ENCODE data around the gene CD70.
A peak's percentile ranks its signal among the peaks of the same experiment; 100 is the strongest.
"Not testable (repeated sequence)": the region's sequence is repeated elsewhere in the genome, so short reads cannot be mapped to it uniquely, and the experiment has no call there.

Gene CD70, protein sequence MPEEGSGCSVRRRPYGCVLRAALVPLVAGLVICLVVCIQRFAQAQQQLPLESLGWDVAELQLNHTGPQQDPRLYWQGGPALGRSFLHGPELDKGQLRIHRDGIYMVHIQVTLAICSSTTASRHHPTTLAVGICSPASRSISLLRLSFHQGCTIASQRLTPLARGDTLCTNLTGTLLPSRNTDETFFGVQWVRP

DNA sequence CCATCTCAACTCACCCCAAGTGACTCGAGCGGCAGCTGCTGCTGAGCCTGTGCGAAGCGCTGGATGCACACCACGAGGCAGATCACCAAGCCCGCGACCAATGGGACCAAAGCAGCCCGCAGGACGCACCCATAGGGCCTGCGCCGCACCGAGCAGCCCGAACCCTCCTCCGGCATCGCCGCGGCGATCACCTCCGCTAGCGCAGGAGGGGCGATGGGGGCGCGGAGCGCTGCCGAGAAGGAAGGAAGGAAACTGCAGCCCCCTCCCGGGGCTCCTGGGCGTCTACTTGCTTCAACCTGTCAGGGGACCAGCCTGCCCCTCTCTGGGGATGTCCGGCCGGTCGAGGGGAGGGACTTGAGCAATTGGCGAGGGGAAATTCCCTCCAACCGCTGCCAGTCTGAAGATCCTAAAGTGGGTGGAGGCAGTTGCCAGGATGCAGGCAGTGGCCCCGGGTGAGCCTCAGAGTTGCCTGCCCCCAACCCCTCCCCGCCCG is at the start of gene CD70:
CD70 (minus strand) TSS at position 324 of the 493 bp plus-strand sequence; CDS start at position 176, 148 bp downstream.
- peak in 1 of 2 experiments; percentile 42 for DNase-seq (ENCODE audit: low read depth in 2 of 2)

DNA sequence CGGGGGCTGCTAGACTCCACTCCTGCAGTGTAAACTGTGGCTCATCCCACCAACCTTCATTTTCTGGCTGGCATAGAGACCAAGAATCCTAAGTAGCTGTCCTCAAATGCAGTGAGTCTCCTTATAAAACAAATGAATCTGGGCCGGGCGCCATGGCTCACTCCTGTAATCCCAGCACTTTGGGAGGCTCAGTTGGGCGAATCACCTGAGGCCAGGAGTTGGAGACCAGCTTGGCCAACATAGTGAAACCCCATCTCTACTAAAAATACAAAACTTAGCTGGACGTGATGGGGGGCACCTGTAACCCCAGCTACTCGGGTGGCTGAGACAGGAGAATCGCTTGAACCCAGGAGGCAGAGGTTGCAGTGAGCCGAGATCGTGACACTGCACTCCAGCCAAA is 49.4 kb upstream of the CD70 start:
- not testable (repeated sequence) for DNase-seq (ENCODE audit: low read depth in 2 of 2)

DNA sequence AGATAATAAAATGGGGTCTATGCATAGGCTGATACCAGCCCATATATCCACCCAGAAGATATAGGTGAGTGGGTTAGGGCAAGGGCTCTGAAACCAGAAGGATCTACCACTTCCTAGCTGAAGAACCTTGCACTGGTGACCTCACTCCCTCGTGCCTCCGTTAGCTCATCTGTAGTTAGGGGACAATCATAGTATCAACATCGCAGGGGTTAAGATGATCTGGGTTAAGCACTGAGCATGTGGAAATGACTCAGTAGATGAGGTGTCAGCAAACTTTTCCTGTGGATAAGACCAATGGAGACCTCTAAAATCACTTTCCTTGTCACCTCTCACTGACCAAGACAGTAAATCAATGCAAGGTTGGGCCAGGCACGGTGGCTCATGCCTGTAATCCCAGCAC is 48.5 kb upstream of the CD70 start:
- no peak for DNase-seq (ENCODE audit: low read depth in 2 of 2)

DNA sequence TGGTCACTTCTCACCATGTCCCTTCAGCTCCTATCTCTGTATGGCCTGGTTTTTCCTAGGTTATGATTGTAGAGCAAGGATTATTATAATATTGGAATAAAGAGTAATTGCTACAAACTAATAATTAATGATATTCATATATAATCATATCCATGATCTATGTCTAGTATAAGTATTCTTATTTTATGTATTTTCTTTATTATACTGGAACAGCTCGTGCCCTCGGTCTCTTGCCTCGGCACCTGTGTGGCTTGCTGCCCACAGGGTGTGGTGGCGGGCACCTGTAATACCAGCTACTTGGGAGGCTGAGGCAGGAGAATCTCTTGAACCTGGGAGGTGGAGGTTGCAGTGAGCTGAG is 42.5 kb upstream of the CD70 start:
- not testable (repeated sequence) for DNase-seq (ENCODE audit: low read depth in 2 of 2)

DNA sequence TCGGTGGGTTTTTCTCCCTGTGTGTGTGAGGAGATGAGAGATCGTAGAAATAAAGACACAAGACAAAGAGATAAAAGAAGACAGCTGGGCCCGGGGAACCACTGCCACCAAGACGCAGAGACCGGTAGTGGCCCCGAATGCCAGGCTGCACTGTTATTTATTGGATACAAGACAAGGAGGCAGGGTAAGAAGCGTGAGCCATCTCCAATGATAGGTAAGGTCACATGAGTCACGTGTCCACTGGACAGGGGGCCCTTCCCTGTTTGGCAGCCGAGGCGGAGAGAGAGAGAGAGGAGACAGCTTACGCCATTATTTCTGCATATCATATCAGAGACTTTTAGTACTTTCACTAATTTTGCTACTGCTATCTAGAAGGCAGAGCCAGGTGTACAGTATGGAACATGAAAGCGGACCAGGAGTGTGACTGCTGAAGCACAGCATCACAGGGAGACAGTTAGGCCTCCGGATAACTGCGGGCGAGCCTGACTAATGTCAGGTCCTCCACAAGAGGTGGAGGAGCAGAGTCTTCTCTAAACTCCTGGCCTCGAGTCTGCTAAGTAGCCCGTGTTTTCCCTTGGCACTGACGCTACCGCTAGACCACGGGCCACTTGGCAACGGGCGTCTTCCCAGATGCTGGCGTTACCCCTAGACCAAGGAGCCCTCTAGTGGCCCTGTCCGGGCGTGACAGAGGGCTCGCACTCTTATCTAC is 42.0 kb upstream of the CD70 start:
- peak in 1 of 2 experiments; percentile 54 for DNase-seq (ENCODE audit: low read depth in 2 of 2)

DNA sequence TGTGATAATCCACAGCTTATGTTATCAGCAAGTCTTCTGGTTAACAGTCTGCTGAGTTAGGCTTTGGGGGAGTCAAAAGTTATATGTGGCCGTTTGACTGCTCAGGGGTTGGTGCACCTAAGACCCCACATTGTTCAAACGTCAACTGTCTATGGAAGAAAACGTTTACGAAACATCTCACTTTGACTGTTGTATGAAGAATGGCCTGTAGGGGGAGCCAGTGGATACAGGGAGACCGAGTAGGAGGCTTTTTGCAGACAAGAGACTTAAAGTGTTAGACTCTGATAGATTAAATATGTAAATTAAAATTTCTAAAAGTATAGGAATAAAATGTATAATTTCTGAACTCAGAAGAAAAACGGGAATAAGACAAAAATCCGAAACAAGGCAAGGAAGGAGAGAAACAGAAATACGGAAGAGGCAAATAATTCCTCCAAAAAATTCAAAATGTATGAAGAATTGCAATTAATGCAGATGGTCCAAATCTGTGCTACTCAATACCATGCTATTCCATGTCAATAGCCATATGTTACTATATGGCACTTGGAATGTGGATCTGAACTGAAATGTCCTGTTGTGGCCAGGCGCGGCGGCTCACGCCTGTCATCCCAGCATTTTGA is 41.2 kb upstream of the CD70 start:
- DNase-seq (ENCODE audit: low read depth in 2 of 2) = peak; percentile 51 to 75

DNA sequence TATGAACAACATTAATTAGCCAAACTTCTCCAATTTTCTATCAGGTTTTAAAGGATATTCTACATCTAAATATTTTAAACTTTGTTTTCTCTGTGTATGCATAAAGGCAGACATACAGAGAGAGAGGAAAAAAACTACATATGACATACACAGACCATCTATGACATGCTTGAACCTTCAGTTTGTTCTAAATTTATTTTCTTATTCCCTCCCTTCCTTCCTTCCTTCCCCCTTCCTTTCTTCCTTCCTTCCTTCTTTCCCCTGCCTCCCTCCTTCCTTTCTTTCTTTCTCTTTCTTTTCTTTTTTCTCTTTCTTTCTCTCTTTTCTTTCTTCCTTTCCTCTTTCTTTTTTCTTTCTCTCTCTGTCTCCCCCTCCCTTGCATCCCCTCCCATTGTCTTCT is 35.8 kb upstream of the CD70 start:
- DNase-seq (ENCODE audit: low read depth in 2 of 2) = no peak

DNA sequence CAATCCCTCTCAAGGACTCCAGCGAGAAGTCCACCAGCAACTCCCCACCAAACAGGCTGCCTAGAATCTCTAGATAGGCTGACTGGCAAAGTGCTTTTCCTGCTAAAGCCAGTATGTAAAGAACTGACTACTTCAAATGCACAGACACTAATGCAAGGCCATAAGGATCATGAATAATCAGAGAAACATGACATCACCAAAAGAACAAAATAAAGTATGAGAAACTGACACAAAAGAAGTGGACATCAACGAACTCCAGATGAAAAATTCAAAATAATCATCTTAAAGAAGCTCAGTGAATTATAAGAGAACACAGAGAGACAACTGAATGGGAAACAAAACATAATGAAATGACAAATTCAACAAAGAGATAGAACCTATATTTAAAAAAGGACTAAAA is 26.4 kb upstream of the CD70 start:
- no peak for DNase-seq (ENCODE audit: low read depth in 2 of 2)

DNA sequence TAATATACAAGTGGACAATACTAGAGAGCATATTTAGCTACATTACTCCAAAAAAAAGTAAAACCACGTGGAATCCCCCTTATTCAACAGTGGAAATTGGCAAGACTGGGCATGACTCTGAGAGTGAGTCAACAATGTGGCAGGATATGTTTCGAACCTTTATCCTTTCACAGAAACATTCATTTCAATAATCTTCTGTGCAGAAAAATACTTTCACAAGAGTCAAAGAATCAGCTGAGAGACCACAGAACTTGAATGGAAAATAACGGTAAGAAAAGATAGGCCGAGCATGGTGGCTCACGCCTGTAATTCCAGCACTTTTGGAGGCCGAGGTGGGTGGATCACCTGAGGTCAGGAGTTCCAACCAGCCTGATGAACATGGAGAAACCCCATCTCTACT is 25.1 kb upstream of the CD70 start:
- no peak for DNase-seq (ENCODE audit: low read depth in 2 of 2)

DNA sequence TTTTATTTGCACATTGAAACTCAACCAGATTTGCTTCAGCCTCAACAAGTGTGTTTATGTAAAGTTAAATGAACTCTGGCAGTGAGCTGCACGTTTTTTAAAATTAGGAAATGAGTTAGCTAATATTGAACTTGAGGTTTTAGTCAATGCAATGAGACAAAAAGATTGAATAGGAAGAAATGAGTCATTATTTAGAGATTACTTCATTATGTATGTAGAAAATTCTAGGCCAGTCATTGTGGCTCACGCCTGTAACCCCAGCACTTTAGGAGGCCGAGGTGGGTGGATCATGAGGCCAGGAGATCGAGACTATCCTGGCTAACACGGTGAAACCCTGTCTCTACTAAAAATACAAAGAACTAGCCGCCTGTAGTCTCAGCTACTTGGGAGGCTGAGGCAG is 22.8 kb upstream of the CD70 start:
- no peak for DNase-seq (ENCODE audit: low read depth in 2 of 2)

DNA sequence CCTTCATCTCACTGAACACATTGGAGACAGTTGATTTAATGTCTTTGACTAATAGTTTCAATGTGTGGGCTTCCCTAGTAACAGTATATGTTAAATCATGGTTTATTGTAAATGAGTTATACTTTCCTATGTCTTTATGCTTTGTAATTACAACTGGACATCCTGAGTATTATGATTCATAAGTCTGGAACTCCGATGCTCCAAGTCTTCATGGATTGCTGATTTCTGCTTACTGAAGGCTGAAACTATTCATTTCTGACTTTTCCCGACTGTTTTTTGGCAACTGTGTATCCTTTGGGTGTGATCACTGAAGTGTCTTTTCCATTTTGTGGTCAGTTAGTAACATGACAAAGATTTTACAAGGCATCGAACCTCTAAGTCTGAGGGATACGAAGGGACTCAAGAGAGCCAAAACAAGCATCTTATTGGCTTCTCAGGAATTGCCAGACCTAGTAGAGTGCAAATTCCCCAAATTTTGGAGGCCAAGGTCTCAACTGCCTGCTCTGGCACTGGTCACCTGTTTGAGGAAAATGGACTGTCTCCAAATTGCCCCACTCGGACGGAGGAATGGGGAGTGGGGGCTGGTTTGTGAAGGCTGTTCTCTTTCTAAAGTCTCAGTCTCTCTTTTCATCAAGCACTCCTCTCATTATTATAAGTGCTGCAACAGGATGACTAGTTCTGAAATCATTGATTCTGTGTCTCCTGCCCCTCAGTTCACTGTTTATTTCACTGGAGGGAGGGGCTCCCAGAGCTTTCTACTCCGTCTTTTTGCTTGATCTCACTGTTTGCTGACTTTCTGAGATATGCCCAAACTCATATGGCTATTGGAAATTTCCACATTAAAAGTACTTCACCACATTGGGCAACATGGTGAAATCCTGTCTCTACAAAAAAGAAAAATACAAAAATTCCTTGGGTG is 20.2 kb upstream of the CD70 start:
- no peak for DNase-seq (ENCODE audit: low read depth in 2 of 2)

DNA sequence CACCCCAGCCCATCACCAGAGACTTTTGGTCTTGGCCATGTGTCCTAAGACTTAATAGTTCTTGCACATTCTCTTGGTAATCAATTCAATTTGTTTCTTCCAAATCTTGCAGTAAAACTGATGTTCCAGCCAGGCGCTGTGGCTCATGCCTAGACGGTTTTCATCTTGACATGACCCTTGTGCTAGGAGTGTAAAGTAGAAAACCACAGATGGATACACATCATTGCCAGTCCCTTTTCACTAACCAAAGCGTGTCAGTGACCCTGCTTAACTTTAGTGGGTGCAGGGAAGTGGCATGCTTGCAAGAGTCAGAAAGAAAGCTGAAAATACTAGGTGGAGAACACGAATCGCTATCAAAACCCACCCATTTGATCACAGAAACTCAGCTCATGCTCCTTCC is 18.0 kb upstream of the CD70 start:
- DNase-seq (ENCODE audit: low read depth in 2 of 2) = no peak

DNA sequence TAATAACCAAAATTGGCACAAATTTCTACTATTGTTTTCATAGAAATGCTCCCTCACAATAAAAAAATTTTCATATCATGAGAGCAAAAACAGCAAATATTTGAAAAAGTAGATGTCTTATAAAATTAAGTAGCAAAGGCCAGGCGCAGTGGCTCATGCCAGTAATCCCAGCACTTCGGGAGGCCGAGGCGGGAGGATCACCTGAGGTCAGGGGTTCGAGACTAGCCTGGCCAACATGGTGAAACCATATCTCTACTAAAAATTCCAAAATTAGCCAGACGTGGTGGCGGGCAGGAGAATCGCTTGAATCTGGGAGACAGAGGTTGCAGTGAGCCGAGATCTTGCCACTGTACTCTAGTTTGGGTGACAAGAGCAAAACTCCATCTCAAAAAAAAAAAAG is 17.2 kb upstream of the CD70 start:
- not testable (repeated sequence) for DNase-seq (ENCODE audit: low read depth in 2 of 2)

DNA sequence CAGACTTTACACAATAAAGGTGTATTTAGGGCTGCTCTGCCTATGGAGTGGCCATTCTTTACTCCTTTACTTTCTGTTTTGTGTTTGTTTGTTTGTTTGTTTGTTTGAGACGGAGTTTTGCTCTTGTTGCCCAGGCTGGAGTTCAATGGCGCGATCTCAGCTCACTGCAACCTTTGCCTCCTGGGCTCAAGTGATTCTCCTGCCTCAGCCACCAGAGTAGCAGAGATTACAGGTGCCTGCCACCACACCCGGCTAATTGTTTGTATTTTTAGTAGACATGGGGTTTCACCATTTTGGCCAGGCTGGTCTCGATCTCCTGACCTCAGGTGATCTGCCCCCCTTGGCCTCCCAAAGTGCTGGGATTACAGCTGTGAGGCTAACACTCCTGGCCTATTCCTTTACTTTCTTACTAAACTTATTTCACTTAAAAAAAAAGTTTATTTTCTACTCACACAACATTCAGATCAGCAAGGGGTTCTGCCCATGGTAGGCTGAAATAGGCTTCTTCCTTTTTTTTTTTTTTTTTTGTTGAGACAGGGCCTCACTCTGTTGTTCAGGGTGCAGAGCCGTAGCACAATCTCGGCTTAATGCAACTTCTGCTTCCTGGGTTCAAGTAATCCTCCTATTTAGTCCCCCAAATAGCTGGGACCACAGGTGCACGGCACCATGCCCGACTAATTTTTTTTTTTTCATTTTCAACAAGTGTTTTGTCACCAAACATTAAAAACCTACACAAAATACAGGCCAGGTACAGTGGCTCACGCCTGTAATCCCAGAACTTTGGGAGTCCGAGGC is 15.5 kb upstream of the CD70 start:
- not testable (repeated sequence) for DNase-seq (ENCODE audit: low read depth in 2 of 2)

DNA sequence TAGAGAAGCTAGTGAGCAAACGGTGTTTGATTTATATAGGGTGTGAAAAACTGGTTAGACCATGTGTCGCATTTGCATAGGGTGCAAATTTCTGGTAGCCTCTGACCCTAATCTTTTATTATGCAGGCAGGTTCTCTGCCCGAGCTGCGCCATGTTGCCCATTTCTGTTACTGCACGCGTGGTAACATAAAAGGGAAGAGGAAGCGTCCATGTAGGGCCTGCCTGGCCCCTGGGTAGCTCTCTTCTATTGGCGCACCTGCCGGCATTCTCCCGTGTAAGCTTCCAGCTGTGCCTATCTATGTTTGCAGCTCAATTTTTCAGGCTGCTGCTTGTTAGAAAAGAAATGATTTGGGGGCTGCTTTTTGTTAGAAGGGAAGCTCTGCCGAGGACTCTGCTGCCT is 14.0 kb upstream of the CD70 start:
- DNase-seq (ENCODE audit: low read depth in 2 of 2) = no peak

DNA sequence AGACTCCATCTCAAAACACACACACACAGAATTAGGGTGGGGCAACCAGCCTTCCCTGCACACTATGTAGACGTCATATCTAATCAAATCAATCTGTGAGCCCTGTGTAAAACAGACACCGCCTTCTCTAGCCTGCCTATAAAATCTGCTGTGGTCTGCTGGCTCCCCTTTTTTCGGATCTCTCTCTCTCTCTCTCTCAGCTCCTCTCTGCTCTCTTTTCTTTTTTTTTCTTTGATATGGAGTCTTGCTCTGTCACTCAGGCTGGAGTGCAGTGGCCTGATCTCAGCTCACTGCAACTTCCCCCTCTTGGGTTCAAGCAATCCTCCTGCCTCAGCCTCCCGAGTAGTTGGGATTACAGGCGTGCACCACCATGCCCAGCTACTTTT is 11.8 kb upstream of the CD70 start:
- no peak for DNase-seq (ENCODE audit: low read depth in 2 of 2)

DNA sequence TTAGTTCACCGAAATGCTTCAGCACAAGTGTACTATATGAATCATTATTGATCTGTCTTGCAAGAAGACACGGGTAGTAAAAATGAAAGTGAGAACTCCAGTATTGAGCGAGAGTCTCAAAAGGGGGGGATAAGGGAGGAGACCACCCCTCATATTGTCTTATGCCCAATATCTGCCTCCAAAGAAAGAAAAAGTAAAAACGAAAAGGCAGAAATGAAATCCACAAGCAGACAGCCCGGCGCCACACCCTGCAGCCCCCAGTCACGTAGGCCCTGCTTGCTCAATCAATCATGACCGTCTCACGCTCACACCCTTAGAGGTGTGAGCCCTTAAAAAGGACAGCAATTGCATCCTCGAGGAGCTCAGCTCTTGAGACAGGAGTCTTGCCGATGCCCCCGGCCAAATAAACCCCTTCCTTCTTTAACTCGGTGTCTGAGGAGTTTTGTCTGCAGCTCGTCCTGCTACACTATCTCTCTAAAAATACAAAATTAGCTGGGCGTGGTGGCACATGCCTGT is 10.6 kb upstream of the CD70 start:
- DNase-seq (ENCODE audit: low read depth in 2 of 2) = not testable (repeated sequence)

DNA sequence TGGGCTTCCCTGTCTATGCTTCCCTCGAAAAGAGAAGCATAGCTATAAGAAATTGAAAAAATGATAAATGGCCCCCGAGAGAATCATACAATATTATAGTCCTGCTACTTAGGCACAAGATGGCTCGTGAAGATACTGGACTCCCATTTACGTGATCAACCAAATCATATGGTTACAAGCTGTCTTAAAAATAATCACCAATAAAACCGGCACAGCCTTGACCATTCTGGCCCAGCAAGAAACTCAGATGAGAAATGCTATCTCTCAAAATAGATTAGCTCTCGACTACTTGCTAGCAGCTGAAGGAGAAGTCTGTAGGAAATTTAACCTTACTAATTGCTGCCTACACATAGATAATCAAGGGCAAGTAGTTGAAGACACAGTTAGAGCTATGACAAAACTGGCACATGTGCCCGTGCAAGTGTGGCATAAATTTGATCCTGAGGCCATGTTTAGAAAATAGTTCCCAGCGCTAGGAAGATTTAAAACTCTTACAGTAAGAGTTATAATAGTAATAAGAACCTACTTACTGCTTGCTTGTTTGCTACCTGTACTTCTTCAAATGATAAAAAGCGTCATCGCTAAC is 10.1 kb upstream of the CD70 start:
- DNase-seq (ENCODE audit: low read depth in 2 of 2) = not testable (repeated sequence)

DNA sequence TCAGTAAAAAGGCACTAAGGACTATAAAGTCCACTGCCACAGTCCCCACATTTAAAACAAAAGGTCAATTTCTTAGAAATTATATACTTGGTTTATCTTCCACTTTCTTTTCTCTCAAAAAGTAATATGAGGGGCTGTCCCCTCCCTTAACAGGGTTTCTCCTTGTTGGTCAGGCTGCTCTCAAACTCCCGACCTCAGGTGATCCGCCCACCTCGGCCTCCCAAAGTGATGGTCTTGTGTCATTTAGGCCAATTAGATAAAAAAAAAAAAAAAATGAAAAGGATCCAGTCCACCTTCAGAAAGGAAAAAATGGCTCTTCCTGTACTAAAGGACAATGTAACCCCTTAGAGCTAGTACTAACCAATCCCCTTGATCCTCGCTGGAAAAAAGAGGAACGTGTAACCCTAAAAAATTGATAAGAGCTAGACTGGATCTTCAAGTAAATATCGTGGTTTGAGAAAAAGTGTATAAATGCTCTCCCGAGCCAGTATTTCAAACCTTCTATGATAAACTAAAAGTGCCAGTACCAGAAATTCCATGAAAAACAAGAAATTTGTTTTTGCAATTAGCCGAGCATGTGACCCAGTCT is 9.0 kb upstream of the CD70 start:
- no peak for DNase-seq (ENCODE audit: low read depth in 2 of 2)

DNA sequence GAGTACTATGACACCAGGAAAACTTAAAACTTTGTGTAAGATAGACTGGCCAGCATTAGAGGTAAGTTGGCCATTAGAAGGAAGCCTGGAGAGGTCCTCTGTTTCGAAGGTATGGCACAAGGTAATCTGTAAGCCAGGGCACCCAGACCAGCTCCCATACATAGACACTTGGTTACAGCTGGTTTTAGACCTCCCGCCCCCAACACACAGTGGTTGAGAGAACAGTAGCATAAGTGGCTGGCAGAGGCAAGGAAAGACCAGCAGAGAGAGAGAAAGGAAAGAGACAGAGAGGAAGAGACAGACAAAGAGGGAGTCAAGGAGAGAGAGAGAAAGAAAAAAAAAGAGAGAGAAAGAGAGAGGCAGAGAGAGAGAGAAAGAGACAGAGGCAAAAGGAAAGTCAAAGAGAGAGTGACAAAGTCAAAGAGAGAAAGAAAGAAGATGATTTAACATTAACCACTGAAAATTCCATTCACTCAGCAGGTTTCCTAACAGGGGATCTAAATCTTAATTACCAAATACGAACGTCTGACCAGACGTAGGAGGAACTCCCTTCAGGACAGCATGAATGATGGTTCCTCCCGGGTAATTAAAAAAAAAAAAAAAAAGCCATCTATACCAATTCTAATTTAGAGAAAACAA is 7.4 kb upstream of the CD70 start:
- not testable (repeated sequence) for DNase-seq (ENCODE audit: low read depth in 2 of 2)

All from stimulated activated CD4-positive, alpha-beta T cell treated with anti-CD3 and anti-CD28 coated beads, Interleukin-12 subunit alpha, Interleukin-12 subunit beta, amount 100 ng/mL, for 24 hours (primary cell).